H1 (cell line): ENCODE results near the gene RHOC. TPM values are rescaled to one million over a fixed set of nuclear protein-coding genes. Genes with fewer than 3 reads are reported as not detected.

Experiments
- ASH2L ChIP-seq: fragments of 200-600, 300-600 bp; sonication (generic); IDR thresholded peaks from one replicate; pipeline ENCODE4 v1.7.1; 2017; ENCODE audit warnings: low read length
- CHD7 ChIP-seq: fragments of 300-600 bp; sonication (generic); IDR thresholded peaks from 2 replicates; pipeline ENCODE4 v1.7.1; 2012; ENCODE audit warnings: low read length, moderate library complexity, mild to moderate bottlenecking, inconsistent platforms; ENCODE audit not compliant: insufficient replicate concordance
- CTCF ChIP-seq, 3 experiments: IDR thresholded peaks; 1 replicate in 2 of 3; 2 replicates in 1 of 3; pipeline versions ENCODE4 v1.5.1 to v1.6.1; 2011; ENCODE audit warnings: low read length in 3 of 3, mild to moderate bottlenecking in 3 of 3, inconsistent platforms in 2 of 3, low read depth in 1 of 3, moderate library complexity in 1 of 3; ENCODE audit not compliant: insufficient read depth in 1 of 3; ENCODE audit errors: control extremely low read depth in 1 of 3
- EZH2 ChIP-seq: fragments of 200-600 bp; sonication (generic); IDR thresholded peaks from 2 replicates; pipeline ENCODE4 v1.7.1; 2012; ENCODE audit warnings: low read depth, mild to moderate bottlenecking, moderate library complexity, low read length, inconsistent platforms; ENCODE audit not compliant: severe bottlenecking
- RAD21 ChIP-seq, 2 experiments: IDR thresholded peaks in 1 of 2; conservative IDR thresholded peaks in 1 of 2; 2 replicates each; pipeline ENCODE4 v1.6.1; 2011; ENCODE audit warnings: low read depth in 2 of 2, low read length in 2 of 2, improper control_type of control experiment in 1 of 2, inconsistent platforms in 1 of 2, mild to moderate bottlenecking in 1 of 2, moderate library complexity in 1 of 2
- polyA plus RNA-seq, 7 experiments: library from polyadenylated mRNA; depleted of rRNA in 3 of 7; stranded (reverse) in 5 of 7; unstranded in 2 of 7; fragments of >200 nt in 5 of 7; fragments of 200-250 nt in 2 of 7; gene quantifications; 1 replicate in 5 of 7; 2 replicates in 1 of 7; 4 replicates in 1 of 7; pipeline versions ENCODE4 v1.2.1 to v1.2.3, GENCODE V29; 2011 to 2013; ENCODE audit warnings: missing spikeins in 2 of 7, mixed read lengths in 2 of 7
- total RNA-seq: library from RNA; stranded (reverse); fragmentation: NEBNext Ultra II Directional; extraction: Animal tissue kit (Norgen Biotek cat#: 25700); gene quantifications from 2 replicates; pipeline ENCODE4 v1.2.1, GENCODE V29; 2021

The RHOC gene
- total and polyA plus RNA-seq, 2 of the 8 experiments (the other 6 are each of a cell fraction or from before 2014, with no cell fraction given): 53.6 to 97.5 TPM

- TF ChIP-seq CTCF (IDR thresholded peaks at IDR 0.05; ENCODE audit: control extremely low read depth in 1 of 3, insufficient read depth in 1 of 3, low read depth in 1 of 3, low read length in 3 of 3) (no peak), CHD7 (no peak), ASH2L (no peak), EZH2 (no peak), RAD21 (IDR thresholded peaks at IDR 0.05 in 1 of 2, conservative IDR thresholded peaks at IDR 0.05 in 1 of 2; ENCODE audit: low read depth in 2 of 2, low read length in 2 of 2) (no peak)
These were observed 28.8 kb upstream of the RHOC start (continued) for GRCh38 chr1:112735752-112736151.
